ENCODE measurements around the gene UROD. TPM values are rescaled to one million over a fixed set of nuclear protein-coding genes. Genes with fewer than 3 reads are reported as not detected.

The UROD gene
- total RNA-seq, 2 experiments from 2014 or later = 68.5 to 72.7 TPM

DNA sequence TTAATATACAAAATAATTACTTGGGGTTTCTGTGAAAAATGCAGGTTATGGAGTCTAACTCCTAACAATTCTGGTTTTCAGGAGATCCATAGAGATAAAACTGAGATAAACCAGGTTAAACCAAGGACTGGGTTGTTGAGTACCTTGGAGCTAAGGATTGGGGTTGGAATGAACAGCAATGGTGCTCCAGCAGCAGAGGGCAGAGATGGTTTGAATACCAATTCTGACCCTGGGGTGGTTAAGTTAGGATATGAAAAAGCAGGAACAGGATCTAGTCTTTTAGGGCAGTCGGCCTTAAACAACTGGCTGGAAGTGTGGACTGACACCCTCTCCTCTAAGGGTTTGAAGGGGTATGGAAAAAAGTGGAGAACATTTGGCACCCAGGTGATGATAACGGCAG is 53.0 kb downstream of the UROD start:
- Mint-ChIP-seq H3K27ac (no peak overlapping the region), H3K4me3 (no peak overlapping the region), H3K27me3 (no peaks in the 10 kb centered on the region), H3K4me1 (peaks cover 5% of the 10 kb centered on the region), H3K9me3 (ENCODE audit: low read depth) (no peaks in the 10 kb centered on the region), H3K36me3 (no peaks in the 10 kb centered on the region)
- ATAC-seq (no peak), DNase-seq (no peak)
- CTCF ChIA-PET = no interaction called here

Other genes with a start within 250 kb of the UROD start
- gene RPS8, start 236.7 kb upstream of the UROD start, total RNA-seq = 1,000 to 10,000 TPM; 1,353 to 1,538 TPM
- gene BEST4, start 224.1 kb upstream of the UROD start, total RNA-seq = under 1 TPM; 0.73 to 0.79 TPM
- gene PLK3, start 211.9 kb upstream of the UROD start, total RNA-seq = 10 to 100 TPM; 43.1 to 48.9 TPM
- 1 to 10 TPM in 1 of 2 experiments, under 1 TPM in 1; 0.40 to 1.3 TPM for gene DYNLT4, start 204.9 kb upstream of the UROD start, total RNA-seq
- 1 to 10 TPM; 3.7 to 4.5 TPM for gene BTBD19, start 203.7 kb upstream of the UROD start, total RNA-seq
- 1 to 10 TPM in 1 of 2 experiments, under 1 TPM in 1; 0.82 to 3.6 TPM for gene PTCH2, start 169.0 kb upstream of the UROD start, total RNA-seq
- gene EIF2B3, start 25.7 kb upstream of the UROD start, total RNA-seq = 10 to 100 TPM; 26.5 to 33.3 TPM
- 10 to 100 TPM; 31.5 to 32.6 TPM for gene HECTD3, start 930 bp upstream of the UROD start, total RNA-seq
- under 1 TPM; 0.47 to 0.64 TPM for gene ZSWIM5, start 194.4 kb downstream of the UROD start, total RNA-seq